ENCODE results near the gene CCDC110.

DNA sequence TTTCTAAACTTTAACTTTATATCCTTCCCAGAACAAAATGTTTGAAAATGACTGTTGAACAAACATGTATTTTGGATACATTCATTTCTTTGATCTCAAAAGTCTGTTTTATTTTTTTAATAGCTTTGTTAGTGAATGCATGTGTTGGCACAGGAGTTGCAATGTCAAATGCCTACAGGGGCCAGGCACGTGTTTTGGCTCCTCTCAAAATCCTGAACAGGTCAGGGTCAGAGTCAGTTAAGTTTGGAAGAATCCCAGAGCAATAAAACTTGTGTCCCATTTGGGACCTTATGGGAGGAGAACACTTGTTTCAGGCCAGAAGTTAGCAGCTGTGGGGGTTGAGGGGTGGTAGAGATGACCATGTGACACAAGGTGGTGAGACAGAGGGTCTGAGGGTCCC is 29.0 kb upstream of the CCDC110 start:
- TF ChIP-seq, protein P1, sequence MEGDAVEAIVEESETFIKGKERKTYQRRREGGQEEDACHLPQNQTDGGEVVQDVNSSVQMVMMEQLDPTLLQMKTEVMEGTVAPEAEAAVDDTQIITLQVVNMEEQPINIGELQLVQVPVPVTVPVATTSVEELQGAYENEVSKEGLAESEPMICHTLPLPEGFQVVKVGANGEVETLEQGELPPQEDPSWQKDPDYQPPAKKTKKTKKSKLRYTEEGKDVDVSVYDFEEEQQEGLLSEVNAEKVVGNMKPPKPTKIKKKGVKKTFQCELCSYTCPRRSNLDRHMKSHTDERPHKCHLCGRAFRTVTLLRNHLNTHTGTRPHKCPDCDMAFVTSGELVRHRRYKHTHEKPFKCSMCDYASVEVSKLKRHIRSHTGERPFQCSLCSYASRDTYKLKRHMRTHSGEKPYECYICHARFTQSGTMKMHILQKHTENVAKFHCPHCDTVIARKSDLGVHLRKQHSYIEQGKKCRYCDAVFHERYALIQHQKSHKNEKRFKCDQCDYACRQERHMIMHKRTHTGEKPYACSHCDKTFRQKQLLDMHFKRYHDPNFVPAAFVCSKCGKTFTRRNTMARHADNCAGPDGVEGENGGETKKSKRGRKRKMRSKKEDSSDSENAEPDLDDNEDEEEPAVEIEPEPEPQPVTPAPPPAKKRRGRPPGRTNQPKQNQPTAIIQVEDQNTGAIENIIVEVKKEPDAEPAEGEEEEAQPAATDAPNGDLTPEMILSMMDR (IDR thresholded peaks at IDR 0.05; ENCODE audit: low read length), result no peak
- TF ChIP-seq EZH2 (optimal IDR thresholded peaks at IDR 0.05; ENCODE audit: low read depth, low read length), result no peak
- TF ChIP-seq EZH2phosphoT487 (IDR thresholded peaks at IDR 0.05; ENCODE audit: low read length), result no peak
